B cell (primary cell): ENCODE results near the gene SMPDL3B.

Experiments used
- EZH2 ChIP-seq: IDR thresholded peaks from 2 replicates; pipeline ENCODE4 v1.6.1; 2012; ENCODE audit warnings: borderline replicate concordance, low read depth, mild to moderate bottlenecking, moderate library complexity, low read length; ENCODE audit not compliant: insufficient read depth, poor library complexity, severe bottlenecking
- TF ChIP-seq, protein P1 (sequence below): fragments of 200-600 bp; IDR thresholded peaks from one replicate; pipeline ENCODE4 v1.8.0; 2022; ENCODE audit warnings: antibody characterized with exemption, mild to moderate bottlenecking

DNA sequence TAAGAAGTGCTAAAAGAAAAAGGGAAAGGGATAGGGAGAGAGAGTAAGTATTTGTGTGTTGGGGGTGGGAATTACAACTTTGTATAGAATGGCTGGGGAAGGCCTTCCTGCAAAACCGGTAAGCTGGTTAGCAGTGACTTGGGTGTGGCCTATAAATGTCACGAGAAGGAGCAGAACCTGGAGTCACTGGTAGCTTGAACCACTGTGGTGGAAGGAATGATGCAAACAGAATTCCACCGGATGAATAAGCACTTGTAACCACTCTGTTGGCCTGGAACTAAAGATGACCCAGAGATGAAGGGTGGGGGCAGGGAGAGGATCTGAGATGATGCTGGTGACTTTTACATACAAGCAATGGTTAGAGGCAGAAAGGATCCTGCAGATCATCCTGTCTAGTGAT lies 33.9 kb downstream of the SMPDL3B start:
- TF ChIP-seq, protein P1, sequence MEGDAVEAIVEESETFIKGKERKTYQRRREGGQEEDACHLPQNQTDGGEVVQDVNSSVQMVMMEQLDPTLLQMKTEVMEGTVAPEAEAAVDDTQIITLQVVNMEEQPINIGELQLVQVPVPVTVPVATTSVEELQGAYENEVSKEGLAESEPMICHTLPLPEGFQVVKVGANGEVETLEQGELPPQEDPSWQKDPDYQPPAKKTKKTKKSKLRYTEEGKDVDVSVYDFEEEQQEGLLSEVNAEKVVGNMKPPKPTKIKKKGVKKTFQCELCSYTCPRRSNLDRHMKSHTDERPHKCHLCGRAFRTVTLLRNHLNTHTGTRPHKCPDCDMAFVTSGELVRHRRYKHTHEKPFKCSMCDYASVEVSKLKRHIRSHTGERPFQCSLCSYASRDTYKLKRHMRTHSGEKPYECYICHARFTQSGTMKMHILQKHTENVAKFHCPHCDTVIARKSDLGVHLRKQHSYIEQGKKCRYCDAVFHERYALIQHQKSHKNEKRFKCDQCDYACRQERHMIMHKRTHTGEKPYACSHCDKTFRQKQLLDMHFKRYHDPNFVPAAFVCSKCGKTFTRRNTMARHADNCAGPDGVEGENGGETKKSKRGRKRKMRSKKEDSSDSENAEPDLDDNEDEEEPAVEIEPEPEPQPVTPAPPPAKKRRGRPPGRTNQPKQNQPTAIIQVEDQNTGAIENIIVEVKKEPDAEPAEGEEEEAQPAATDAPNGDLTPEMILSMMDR, result no peak
- TF ChIP-seq EZH2, result no peak
